Activated CD8-positive, alpha-beta memory T cell treated with anti-CD3 and anti-CD28 coated beads, Interleukin-2, amount 50 U/mL, for 1 hour (primary cell): ENCODE results near the gene TPK1.

ENCODE experiments used
- DNase-seq: peaks from one replicate; pipeline ENCODE4 v3.0.0-alpha.2; 2020; ENCODE audit errors: extremely low read depth

Gene TPK1

DNA sequence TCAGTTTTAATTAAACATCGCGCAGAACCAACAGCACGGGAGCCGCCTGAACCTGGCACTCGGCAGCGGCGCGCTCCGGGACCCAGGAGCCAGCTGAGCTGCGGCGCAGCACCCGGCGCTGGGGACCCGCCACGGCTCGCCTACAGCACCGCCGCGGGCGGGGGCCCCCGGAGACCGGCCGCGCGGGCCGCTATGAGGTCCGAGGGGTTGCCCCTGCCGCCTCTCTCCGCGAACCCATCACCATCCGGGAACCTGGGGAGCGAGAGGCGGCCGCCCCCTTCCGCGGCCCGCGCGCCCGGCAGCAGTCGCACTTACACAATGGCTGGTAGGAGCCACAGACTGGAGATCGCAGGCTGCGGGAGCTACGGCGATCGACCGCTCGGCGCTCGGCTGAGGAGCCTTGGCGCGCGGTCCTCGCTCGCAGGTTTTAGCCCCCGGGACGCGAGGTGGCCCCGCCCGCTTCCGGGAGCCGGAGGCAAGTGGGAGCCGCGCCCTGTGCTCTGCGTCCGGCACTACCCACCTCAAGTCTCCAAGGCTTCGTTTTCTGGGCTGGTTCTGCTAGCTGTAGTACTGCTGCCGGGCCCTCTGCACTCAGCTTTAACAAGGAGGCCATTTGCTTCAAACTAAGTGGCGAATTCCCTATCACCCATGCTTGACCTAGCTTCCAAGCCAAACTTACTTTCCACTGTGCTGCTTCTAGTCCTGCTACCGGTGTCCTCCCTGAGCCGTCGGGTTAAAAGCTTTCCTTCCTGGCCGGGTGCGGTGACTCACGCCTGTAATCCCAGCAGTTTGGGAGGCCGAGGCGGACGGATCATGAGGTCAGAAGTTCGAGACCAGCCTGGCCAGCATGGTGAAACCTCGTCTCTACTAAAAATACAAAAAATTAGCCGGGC is at the start of gene TPK1:
Gene TPK1, minus strand, starts transcription at position 402 of the 893 bp plus-strand sequence. CDS start 451 bp downstream, outside the sequence.
- DNase-seq: peak; percentile 59

DNA sequence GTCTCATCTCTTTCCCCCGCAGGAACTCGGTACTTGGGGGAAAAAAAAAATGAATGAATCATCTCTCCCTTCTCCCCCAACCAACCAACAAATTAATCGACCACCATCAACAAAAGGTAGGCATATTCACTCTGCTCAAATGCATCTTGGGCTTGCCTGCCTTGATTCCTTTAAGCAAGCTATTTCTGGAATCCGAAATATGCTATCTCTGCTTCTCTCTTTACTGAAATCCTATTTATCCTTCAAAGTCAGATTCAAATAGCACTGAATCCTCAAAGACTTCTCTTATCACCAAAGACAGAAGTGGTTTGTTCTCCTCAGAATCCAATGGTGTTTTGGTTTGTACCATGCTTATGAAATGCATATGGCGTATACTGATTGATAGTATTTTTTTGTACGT is 49.6 kb upstream of the TPK1 start:
- DNase-seq: no peak

DNA sequence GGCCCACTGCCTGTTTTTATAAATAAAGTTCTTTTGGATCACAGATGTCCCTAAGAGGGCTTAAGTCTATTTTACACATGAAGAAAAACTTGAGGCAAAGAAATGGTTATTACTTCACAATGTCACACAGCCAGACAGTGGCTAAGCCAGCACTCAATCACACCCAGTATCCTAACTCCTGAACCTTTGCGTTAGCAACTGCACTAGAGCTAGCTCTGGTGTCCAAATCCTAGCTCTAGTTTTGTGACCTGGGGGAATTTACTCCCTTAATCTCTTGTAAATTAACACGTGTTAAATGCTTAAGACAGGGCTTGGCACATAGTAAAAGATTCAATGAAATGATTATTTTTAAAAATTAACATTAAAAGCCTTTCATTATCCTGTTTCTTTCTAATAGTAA is 49.0 kb upstream of the TPK1 start:
- DNase-seq: no peak

DNA sequence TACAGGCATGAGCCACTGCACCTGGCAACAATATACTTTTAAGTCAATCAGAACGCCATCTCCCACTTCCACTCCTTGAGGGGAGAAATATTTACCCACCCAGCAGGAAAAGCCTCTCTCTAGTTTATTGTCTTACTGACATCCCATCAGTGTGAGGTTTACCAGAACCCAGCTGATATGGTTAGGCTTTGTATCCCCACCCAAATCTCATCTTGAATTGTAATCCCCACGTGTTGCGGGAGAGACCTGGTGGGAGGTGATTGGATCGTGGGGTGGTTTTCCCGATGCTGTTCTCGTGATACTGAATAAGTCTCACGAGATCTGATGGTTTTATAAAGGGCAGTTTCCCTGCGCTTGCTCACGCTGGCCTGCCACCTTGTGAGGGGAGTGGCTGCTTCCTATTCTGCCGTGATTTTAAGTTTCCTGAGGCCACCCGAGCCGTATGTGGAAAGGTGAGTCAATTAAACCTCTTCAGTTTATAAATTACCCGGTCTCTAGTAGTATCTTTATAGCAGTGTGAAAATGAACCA is 37.5 kb upstream of the TPK1 start:
- no peak for DNase-seq

DNA sequence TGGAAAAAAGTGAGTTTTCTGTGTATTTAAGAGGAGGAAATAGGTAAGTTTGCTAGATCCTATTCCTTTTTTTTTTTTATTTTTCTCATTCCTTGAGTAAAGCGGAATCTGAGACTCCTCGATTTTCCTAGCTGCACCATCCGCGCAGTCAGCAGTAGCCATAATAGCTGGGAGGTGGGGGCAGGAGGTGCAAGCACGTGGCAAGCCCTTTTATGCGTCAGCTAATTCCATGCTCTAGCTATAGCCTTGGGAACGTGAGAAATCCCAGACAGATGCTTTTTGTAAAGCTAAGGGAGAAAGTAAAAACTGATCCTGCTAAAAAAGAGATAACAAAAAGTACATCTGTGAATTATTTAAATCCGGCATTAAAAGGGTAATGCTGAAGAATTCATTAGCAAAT is 33.2 kb upstream of the TPK1 start:
- DNase-seq: no peak

DNA sequence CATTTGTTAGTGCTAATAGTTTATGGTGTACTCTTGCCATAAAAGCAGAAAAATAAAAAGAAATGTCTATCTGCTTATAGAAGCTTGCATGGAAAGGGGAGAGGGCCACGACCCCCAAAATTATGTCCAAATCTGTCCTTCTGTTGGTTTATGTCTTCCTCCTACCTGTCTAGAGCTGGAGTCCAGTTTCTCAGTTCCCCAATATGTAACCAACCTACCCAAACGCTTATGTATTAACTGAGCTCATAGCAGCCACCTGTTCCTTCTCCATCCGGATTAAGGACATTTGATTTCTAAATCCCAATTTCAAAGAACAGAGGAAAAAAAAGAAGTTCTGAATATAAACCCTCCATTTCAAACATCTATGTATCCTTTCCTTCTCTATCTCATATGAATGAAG is 30.3 kb upstream of the TPK1 start:
- no peak for DNase-seq

DNA sequence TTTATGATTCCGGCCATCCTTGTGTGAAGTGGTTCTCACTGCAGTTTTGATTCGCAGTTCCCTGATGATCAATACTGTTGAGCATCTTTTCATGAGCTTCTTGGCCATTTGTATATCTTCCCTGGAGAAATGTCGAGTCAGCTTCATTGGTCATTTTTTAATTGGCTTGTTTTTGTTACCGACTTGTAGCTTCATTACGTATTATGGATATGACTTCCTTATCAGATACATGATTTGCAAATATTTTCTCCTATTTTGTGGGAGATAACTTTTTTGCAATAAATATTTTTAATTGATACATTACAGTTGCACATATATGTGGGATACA is 27.4 kb upstream of the TPK1 start:
- DNase-seq: no peak

DNA sequence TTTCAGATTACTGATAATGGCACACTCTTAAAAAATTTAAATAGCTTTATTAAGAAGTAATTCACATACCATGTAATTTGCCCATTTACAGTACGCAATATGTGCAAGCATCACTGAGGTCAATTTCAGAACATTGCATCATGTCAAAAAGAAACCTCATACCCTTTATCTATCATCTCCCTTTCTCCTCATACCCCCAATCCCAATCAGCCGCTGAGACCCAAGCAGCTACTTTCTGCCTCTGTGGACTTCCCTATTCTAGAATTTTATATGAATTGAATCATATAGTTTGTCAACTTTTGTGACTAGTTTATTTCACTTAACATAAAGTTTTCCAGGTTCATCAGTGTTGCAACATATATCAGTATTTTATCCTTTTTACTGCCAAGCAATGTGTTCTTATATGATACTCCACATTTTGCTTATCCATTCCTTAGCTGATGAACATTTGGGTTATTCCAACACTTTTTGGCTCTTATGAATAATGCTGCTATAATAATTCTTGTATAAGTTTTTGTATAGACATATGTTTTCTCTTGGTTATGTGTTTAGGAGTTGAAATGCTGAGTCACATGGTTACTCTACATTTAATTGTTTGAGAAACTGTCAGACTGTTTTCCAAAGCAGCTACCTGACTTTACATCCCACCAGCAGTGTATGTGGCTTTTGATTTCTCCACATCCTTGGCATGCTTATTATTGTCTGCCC is 26.9 kb upstream of the TPK1 start:
- no peak for DNase-seq

DNA sequence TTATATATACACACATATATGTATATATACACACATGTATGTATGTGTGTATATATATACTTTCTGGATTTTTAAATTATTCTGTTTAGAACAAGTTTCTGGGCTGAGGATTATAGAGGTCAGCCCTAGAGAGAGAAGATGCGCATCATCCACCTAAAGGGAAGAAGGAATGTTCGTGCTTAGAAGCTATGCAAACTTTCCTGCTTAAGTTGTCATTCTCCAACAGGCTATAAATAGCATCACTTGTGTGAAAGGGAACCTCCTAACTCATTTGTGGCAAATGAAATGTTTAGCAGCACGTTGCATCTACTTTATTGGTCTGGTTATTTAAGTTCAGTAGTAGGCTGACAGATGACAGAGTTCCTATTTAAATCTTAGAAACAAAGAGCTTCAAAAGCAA is 23.9 kb upstream of the TPK1 start:
- DNase-seq: no peak

DNA sequence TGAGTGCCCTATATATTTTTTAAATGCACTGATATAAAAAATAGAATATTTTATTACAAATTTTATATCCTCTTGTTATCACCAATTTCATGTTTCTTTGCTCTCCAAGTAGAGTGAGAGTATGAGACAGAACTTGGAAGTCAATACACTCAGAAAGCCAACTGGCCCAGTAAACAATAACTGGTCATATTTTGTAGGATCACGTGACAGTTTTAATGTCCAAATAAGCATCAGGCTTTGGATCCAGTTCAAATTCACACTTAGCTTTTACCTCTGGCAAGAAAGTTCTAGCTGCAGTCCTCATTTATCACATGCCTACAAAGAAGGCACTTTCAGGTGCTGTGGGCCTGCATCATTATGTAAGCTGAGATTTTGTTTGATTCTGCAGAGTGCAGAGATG is 21.6 kb upstream of the TPK1 start:
- DNase-seq: no peak

DNA sequence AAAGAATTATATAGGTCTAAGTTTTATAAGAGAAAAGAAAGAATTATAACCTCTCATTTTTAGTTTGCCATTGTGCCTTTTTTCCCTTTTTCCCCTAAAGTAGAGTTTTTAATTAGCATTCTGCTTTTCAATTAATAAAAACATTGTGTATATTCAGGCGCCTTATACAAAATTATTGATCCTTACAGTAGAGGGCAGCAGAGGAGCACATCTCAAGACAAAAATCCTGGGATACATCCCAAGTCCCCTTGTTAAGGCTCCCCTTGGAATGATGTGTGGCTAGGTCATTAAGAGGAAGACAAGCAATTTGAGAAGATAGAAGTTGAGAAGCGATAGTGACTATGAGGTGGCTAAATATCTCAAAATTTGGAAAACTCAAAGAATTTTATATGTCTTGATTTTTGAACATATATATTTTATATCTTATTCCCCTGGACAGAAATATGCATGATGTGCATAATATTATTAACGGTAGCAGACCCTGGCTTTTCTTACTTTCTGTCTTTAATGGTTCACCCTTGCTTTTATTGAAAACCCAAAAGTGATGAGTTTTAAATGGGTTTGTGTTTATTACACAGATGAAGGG is 19.1 kb upstream of the TPK1 start:
- DNase-seq: no peak

DNA sequence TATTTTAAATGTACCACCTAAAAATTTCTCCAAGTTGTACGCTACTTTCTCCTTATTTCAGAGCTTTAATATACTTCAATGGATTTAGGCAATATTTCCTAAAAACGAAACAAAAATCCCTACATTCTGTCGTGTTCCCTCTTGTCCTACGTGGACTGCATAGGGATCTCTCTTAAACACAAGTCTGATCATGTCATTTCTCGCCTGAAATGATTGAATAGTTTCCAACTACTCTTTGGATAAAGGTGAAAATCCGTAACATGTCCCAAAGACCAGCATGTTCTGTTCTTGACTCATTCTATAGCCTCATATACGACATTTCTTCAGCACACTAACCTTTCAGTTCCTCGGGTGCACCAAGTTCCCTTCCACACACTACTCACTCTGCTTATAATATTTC is 17.7 kb upstream of the TPK1 start:
- DNase-seq: no peak

DNA sequence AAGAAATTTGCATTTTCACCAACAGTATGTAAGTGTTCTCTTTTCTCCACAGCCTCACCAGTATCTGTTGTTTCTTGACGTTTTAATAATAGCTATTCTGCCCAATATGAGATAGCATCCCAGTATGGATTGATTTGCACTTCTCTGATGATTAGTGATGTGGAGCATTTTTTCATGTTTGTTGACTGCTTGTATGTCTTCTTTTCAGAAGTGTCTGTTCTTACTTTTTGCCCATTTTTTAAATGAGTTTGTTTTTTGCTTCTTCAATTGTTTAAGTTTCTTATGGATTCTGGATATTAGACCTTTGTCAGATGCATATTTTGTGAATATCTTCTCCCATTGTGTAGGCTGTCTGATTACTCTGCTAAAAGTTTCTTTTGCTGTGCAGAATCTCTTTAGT is 12.2 kb upstream of the TPK1 start:
- DNase-seq: no peak

DNA sequence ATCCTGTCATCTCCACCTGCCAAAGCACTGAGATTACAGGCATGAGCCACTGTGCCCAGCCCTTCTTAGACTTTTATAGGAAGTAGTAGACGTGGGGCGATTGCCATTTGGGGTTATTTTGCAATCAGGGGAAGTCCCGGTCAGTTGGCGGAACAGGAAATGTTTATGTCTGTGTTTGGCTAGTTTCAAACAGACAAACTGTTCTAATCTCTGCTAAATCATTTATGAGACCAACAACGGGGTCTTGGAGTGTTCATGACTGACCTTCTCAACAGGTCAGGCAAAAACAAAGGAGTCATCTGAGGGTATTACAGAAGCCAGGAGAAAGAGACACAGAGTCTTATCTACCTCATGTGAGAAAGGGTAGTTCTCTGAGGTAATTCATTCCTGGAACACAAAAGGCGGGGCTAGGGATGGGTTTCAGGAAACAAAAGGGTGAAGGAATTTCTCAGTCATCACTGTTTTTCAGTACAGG is 6.6 kb upstream of the TPK1 start:
- DNase-seq: no peak

DNA sequence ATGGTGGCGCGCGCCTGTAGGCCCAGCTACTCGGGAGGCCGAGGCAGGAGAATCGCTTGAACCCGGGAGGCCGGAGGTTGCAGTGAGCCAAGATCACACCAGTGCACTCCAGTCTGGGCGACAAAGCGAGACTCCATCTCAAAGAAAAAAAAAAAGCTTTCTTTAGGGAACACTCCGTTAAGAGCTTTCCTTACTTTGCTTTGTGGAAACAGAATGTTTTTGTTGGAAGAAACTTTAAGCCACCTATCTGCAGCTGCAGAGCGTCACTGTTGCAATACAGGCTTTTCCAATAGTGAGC is 641 bp upstream of the TPK1 start:
- DNase-seq: no peak

DNA sequence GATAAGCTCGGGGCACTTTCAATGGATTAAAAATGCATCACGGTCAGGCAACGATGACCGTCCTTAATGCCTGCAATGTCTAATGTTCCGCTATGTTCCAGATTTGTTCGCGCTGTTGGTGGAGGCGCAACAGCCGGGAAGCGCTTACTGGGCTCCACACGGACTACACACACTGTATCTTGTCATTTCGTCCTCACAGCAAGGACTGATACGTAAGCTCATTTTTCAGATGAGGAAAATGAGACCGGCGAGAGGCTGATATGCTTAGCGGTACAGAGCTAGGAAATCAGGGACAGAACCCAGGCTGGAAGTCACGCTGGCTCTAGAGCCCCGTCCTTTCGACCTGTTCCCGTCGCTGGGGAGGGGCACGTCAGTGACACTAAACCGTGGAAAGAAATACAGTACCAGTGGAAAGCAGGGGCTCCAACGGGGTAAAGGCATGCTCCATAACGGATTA is 670 bp downstream of the TPK1 start:
- DNase-seq: no peak

DNA sequence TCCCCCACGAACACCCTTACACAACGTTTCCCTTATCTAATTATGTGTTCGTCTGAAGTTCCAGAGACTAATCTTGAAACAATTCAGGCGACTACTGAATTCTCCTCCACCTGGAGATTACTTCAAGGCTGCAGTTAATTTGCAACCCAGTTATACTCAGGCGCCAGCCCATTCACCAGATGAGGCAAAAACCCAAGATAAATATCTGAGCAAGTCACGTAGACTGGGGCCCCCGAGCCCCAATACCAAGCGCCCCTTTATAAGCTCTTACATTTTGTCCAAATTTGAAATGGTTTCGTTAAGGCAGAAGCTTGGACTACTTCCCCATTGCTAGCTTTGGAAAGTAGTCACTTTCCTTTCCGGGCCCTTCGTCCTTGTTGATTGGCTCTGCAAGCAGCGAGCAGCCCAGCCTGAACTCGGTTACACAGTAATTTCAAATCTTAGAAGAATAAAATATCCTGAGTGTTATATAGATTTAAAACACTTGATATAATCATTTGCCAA is 1.2 kb downstream of the TPK1 start:
- no peak for DNase-seq

DNA sequence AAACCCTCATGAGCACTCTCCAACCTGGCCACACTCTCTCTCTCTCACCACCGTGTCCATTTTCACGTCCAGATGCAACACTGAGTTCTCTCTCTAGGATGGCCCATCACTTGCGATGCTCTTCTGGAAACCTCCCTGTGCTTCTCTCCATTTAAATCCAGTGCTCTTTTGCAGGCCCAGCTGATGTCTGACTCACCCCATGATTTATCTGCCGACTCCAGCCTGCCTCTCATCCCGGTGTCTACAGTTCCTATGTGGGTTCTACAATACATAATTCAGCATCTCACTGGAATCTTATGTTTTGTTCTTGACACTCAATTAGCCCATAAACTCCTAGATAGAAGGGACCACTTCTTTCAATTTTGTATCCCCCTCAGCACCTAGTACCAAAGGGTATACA is 5.0 kb downstream of the TPK1 start:
- DNase-seq: no peak

DNA sequence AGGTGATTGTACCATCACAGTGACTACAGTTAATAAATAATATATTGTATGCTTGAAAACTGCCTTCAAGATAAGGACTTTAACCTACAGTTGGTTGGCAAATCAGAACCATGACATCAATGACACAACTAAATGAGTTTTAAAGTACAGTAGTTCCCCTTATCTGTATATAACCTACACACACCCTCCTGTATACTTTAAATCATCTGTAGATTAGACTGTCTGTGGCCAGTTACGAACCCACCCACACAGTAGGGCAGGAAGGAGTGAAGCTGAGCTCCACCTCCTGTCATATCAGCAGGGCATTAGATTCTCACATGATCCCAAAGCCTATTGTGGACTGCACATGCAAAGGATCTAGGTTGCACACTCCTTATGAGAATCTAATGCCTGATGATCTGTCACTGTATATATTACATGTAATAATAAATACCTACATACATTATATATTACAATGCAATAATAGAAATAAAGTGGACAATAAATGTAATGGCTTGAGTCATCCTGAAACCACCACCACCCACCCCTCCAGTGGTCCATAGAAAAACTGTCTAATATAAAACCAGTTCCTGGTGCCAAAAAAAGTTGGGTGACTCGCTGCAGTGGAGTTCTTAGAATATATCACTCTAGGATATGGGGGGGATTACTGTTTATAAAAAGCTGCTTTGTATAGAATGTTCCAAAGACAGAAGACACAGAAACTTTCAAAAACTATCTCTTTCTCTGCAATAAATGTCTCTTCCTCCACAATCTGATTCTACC is 5.6 kb downstream of the TPK1 start:
- no peak for DNase-seq

DNA sequence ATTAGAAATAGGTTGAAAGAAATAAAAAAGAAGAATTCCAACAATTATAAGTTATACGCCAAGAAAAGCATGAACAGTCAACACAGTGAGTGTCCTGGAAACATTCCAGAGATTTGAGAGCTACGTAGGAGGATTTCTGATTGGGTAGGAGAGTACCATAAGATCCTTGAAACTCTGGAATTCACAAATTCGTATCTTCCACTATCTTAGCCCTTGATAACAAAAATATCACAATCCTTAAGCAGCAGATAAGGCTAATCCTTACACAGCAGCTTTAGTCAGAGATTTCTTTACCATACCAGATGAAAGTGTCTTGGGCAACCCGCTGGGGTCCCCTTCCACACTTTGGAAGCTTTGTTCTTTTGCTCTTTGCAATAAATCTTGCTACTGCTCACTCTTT is 8.2 kb downstream of the TPK1 start:
- DNase-seq: no peak

DNA sequence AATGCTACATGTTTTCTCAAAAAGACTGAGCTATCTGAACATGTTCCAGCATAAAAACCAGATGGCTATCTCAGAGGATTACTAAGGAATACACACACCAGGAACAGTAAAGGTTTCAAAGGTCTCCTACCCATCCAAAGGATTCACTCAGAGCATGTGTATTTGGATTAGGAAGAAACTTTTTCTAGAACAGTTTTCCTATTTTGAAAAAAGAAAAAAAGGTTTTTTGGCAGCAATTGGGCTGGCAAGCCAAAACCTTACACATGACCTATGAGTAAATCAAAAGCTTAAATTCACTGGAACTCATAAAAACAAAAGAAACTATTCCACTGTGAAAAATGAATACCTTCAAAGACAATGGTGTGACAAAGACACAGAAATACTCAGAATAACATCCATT is 9.6 kb downstream of the TPK1 start:
- DNase-seq: no peak

DNA sequence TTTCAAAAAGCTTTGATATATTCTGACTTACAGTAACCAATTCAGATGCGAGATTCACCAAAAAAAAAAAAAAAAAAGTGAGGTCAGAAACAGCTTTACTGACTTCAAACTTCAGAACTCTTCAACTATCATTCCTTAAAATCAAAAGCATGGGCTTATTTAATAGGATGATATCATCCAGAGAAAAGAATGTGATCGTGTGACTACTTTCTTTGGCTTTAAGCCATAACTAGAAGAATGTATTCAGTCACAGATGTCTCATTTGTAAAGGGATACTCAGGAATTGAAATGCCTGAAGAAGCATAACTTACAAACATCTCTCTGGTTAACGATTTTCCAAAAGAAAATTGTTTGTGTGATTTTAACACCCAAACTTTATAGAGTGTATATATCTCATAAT is 11.5 kb downstream of the TPK1 start:
- no peak for DNase-seq
